ENCODE data around the gene CTNNBL1. TPM values are rescaled to one million over a fixed set of nuclear protein-coding genes. Genes with fewer than 3 reads are reported as not detected.

CTNNBL1 gene
- total RNA-seq, 1 experiment from 2014 or later = 64.4 TPM

- POLR2A ChIA-PET = no interaction called here
- ATAC-seq = no peak
- no peak for TF ChIP-seq ZNF425 (CRISPR knock-in tag; conservative IDR thresholded peaks at IDR 0.05)
- no peak for TF ChIP-seq KAT7 (CRISPR knock-in tag; IDR thresholded peaks at IDR 0.05; ENCODE audit: borderline replicate concordance)
- no peak for TF ChIP-seq ZNF396 (CRISPR knock-in tag; IDR thresholded peaks at IDR 0.05; ENCODE audit: borderline replicate concordance)
- no peak for TF ChIP-seq ZMAT4 (CRISPR knock-in tag; IDR thresholded peaks at IDR 0.05)
- TF ChIP-seq ZNF138 (CRISPR knock-in tag; conservative IDR thresholded peaks at IDR 0.05) = no peak
- no peak for TF ChIP-seq ZSCAN18 (CRISPR knock-in tag; IDR thresholded peaks at IDR 0.05)
- no peak for TF ChIP-seq NR1H2 (CRISPR knock-in tag; IDR thresholded peaks at IDR 0.05)
- no peak for TF ChIP-seq ATF3 (CRISPR knock-in tag; conservative IDR thresholded peaks at IDR 0.05)
- no peak for TF ChIP-seq ATF6 (CRISPR knock-in tag; IDR thresholded peaks at IDR 0.05)
- Mint-ChIP-seq H3K4me3 (no peak overlapping the region), H3K9me3 (peaks cover 6% of the 10 kb centered on the region; the same call in 1 of the 2 replicates), H3K27me3 (ENCODE audit: low read depth) (no peaks in the 10 kb centered on the region), H3K27ac (no peak overlapping the region), H3K4me1 (peaks cover 37% of the 10 kb centered on the region), H3K36me3 (no peaks in the 10 kb centered on the region)
- DNase-seq (ENCODE audit: low spot score) = no peak
- CTCF ChIA-PET = interaction anchor here (1.1 to 2.2 kb wide), 4 partner anchors 32 to 162 kb away, joined by 3 to 10 read pairs (median 4); no protein-coding TSS in a partner anchor
Observed at GRCh38 chr20:37725855-37726254, 32.0 kb downstream of the CTNNBL1 start.

GRCh38 chr20:37726321-37726720 is 32.5 kb downstream of the CTNNBL1 start:
- no peaks in the 10 kb centered on the region for H3K27me3 Mint-ChIP-seq (ENCODE audit: low read depth)
- TF ChIP-seq CTCF (IDR thresholded peaks at IDR 0.05) (no peak), ZNF423 (CRISPR knock-in tag; IDR thresholded peaks at IDR 0.05) (no peak), GABPB1 (CRISPR knock-in tag; IDR thresholded peaks at IDR 0.05) (no peak), SOX15 (CRISPR knock-in tag; IDR thresholded peaks at IDR 0.05) (no peak), ZSCAN18 (CRISPR knock-in tag; IDR thresholded peaks at IDR 0.05) (no peak), NR1H2 (CRISPR knock-in tag; IDR thresholded peaks at IDR 0.05) (no peak), E2F5 (CRISPR knock-in tag; IDR thresholded peaks at IDR 0.05) (no peak), ZNF263 (CRISPR knock-in tag; IDR thresholded peaks at IDR 0.05; ENCODE audit: low read depth) (no peak), HMGA2 (CRISPR knock-in tag; IDR thresholded peaks at IDR 0.05) (no peak), FOXP1 (CRISPR knock-in tag; IDR thresholded peaks at IDR 0.05; ENCODE audit: borderline replicate concordance) (no peak), AFF4 (CRISPR knock-in tag; IDR thresholded peaks at IDR 0.05; ENCODE audit: borderline replicate concordance) (no peak), TCF7 (CRISPR knock-in tag; IDR thresholded peaks at IDR 0.05; ENCODE audit: low read depth) (no peak)
- H3K27ac Mint-ChIP-seq = no peak overlapping the region
- ATAC-seq (no peak), DNase-seq (ENCODE audit: low spot score) (no peak)
- ChIA-PET CTCF (interaction anchor here (1.1 to 2.2 kb wide), 4 partner anchors 32 to 162 kb away, joined by 3 to 10 read pairs (median 4); no protein-coding TSS in a partner anchor), POLR2A (no interaction called here)
- no peak overlapping the region for H3K4me3 Mint-ChIP-seq
- H3K9me3 Mint-ChIP-seq = peaks cover 6% of the 10 kb centered on the region; the same call in 1 of the 2 replicates
- H3K36me3 Mint-ChIP-seq = no peaks in the 10 kb centered on the region
- peaks cover 37% of the 10 kb centered on the region for H3K4me1 Mint-ChIP-seq
